ENCODE measurements around the gene ANKZF1.

ANKZF1 gene

DNA sequence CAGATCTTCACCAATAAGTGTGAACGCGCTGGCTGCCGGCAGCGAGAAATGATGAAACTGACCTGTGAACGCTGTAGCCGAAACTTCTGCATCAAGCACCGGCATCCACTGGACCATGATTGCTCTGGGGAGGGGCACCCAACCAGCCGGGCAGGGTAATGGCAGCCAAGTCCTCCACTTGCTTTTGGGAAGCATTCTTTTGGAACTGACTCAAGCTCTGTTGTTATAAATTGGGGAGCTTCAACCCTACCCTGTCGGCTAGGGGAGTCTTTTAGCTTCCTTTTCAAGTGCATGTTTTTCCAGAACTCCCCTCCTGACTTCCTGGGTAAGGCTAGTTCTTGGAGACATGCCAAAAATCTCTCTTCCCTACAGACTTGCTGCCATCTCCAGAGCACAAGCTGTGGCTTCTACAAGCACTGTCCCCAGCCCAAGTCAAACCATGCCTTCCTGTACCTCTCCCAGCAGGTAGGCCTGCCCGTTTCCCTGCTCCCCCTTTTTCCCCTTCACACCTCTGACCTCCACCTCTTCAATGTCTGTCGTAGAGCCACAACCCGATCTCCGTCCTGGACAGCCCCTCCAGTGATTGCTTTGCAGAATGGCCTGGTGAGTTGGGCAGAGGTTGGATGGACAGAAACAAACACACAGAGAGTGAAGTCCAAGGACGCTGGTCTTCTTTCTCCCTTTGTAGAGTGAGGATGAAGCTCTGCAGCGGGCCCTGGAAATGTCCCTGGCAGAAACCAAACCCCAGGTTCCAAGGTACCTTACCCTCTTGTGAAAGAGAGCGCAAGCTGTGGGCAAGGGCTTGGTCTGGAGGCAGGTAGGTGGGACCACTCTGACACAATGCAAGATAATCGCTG lies 21.5 kb upstream of the ANKZF1 start:
- no peak for DNase-seq

DNA sequence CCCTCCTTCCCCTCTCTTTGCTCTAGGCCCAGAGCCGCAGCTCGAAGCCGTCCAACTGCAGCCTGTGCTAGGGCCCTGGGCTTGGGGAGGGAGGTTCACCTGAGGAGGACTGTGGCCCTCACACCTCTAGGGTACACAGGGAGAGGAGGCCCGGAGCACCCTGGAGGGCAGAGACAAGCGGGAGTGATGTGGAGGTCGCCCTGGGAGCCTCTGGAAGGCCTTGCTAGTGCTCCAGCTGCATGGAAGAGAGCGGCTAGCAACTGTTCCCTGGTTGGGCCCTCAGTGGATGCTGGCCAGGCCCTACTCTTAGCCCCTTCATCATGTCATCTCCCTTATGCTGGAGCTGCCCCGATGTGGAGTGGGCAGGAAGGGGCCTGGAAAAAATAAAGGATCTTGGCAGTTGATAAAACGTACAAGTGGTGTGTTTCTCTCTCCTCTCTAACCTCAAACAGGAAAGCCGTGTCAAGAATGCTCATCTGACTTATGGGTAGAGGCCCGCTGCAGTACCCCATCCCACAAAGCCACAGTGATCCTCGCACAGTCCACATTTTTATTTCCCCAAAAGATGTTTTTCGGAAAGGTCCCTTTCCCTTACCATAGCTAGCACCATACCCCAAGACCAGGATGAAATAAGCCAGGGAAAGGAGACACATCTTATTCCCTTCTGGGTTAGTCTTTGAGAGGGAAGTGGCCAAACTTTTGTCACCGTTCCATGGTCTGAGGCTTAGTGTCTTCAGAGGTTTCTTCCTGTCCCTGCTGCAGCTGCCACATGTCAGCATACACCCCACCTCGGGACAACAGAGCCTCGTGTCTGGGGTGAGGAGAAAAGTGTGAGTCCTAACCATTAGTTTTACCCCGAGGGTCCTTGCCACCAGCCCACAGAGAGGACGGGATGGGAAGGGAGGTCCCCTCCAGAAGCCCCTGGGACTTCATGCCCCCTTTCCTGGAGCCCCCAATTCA lies 20.1 kb upstream of the ANKZF1 start:
- DNase-seq = no peak

DNA sequence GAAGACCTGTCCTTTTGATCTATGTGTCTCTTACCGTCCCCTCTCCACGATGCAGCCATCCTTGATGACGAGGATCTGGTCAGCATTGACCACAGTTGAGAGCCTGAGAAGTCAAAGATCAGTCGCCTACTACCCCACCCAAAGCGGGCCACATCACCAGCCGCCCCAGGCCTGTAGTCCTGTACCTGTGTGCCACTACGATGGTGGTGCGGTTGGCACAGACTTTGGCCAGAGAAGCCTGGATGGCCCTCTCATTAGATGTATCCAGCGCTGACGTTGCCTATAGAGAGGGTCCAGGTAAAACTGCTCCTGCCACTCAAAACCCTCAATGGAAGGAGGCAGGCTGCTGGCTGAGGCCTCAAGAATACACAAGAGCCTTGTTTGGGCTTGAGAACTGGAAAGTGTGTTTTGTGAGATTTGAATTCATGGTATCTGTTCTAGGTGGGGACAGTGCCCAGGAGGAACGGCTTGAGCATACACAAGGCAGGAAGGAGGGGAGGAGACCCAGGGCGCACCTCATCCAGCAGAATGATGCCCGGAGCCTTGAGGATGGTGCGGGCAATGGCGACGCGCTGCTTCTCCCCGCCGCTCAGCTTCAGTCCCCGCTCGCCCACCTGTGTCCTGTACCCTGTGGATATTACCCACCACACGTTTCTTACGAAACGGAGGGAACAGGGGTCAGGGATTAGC lies 19.3 kb upstream of the ANKZF1 start:
- no peak for DNase-seq

GRCh38 chr2:219210886-219211362 lies 18.7 kb upstream of the ANKZF1 start:
- no peak for DNase-seq

GRCh38 chr2:219213026-219213415 lies 16.6 kb upstream of the ANKZF1 start:
- no peak for DNase-seq

DNA sequence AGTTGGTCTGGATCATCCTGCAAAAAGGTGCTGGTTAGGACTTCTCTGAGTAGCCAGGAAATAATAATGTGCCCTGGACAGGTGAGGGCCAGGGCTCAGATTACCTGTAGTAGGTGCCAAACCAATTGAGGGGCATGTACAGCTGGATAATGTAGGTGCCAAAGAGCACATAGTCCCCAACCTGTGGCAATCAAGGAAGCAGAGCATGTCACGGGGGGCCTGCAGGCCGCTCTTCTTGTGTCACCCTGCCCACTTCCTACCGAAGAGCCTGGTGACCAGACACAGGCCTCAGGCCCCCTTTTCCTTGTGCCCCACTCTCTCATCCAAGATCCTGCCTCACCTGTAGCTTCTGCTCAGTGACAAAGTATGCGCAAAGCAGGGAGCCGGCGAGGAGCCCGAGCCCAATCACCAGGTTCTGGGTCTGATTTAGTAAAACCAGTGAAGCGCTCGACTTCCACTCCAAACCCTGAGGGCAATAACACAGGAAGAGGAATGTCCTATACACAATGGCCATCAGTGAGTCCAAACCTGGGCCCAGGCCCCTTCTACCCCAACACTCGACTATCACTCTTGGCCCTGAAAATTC lies 16.0 kb upstream of the ANKZF1 start:
- DNase-seq = no peak

GRCh38 chr2:219214141-219214540 lies 15.5 kb upstream of the ANKZF1 start:
- DNase-seq = no peak

DNA sequence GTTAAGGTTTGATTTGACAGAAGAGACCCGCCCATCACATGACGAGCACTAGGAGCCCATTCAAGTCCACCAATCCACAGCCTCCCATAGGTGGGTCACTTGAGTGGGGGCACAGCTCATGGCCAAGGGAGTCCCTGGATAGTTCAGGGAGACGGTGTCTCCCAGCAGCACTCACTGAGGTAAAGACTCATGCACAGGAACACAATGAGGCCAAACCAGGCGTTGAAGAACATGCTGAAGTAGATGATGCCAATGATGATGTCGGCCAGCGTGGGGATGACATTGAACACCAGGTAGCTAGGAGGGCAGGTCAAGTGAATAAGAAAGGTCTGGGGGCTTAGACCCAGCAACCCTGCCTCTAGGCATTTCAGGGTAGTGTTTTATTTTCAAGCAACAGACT lies 14.8 kb upstream of the ANKZF1 start:
- DNase-seq = no peak

DNA sequence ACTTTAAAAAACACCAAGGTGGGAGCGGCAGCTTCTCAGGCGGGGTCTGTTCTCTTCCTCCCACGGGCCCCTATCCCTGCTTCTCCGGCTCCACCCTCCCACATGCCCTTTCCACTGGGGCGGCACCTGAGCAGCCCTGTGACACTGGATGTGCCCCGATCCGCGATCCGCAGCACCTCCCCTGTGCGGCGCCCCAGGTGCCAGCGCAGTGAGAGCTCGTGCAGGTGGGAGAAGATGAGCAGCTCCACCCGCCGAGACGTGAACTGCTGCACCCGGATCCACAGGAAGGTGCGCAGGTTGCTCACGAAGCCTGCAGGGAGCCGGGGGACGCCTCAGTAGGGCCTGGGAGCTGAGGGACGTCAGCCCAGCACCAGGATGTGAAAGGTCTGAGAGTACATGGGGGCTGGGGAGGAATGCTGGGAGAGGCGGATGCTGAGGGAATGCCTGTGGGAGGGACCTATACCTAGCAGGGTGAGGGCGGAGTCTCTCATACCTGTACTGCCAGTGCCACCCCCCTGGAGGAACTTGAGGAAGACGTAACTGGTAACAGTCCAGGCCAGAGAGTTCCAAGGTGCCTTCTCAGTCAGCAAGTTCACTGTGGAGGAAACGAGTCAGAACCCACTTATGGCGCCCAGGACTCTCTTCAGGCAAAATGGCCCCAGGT lies 13.6 kb upstream of the ANKZF1 start:
- no peak for DNase-seq

DNA sequence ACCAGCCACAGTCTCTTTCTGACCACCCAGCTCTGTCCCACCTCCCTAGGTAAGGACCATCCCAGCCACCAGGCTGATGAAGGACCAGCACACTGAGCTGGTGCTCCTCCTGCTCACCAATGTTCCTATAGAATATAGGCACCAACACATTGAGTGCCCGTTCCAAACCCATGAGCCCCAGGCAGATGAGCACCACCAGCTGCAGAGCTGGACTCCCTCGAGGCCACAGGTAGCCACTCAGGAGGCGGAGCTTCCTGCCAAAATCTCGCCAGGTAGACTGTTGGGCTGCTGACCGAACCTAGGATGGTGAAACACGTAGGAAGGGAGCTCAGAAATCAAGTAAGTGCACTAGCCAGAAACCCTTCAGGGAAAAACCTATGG lies 13.1 kb upstream of the ANKZF1 start:
- no peak for DNase-seq

DNA sequence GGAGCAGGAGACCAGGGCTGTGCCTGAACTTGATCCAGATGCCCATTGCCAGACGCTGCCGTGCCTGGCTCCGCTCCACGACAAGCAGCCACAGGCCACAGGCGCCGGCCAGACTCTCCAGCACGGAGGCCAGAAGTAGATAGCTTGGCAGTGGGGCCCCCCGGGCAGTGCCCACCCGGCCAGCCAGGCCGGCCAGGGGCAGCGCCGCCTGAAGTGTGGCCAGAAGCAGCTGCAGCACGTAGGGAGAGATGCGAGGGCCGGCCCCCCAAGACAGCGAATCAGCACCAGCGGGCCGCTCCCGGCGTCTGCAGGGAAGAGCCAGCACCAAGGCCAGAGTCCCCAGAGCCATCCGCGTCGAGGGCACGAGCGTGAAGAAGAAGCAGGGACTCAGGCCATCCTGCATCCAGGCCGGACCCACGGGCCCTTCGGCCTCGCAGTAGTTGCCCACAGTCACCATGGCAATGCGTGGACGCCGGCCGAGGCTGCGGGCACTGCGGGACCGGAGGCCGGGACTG lies 11.3 kb upstream of the ANKZF1 start:
- no peak for DNase-seq

- DNase-seq = peak; percentile 87
Observed at GRCh38 chr2:219218732-219219701, 10.6 kb upstream of the ANKZF1 start, which contains the start of gene ABCB6. Gene ABCB6 (minus strand): TSS chr2:219218958. CDS start chr2:219218673, 285 bp downstream.

GRCh38 chr2:219219784-219220532 lies 9.6 kb upstream of the ANKZF1 start:
- no peak for DNase-seq

DNA sequence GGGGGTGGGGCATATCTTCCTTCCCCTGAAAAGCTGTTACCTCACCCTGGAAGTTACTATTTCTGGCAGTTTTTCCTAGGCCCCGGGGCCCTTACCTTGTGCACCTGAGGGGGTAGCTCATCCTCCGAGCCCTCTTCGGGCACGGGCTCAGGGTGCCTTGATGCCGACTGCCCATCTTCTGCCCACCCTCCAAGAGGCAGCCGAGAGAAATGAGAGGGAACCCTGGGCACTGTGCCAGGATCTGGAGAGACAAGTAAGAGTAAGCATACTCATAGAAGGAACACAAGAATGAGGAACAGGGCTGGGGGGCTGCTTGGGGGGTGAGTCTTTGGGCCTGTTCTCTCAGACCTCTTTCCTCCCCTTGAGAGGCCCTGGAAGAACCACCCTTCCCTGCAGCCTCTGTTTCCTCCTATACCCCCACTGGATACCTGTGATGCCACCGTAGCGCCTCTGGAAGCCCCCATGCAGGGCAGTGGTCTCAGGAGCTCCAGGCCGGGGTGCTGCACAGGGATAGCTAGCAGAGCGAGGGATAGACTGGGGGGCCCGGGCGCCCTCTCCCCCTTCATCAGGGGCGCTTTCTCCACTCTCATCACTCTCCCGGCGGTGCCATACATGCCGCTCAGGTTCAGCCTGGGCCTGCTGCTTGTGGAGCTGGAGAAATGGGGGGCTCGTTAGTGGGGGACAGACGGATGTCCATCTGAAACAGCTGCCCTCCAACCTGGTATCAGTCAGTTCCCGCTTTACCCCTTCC lies 8.8 kb upstream of the ANKZF1 start:
- DNase-seq = no peak

DNA sequence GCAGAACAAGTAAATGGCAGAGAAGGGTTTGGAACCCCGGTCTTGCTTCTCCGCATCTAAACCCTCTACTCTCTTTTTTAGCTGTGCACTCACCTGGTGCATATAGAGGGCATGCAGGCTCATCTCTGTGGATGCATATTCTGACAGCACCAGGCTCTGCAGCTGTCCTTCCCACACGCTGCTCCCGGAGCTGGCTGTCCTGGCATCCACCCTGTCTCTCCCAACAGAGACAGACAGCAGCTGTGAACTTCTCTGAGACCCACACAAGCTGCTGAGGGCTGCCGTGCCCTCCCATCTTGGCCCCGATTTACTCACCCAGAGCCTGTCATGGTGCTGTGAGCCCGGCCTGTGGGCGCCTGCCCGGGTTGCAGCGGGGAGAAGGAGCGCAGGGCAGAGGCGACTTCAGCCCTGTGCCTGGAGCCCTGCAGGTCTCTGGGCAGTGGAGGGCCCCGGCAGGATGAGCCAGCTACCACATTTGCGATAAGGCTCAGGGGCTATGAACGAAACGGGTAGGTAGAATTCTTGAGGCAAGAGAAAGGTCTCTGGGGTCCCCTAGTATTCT lies 7.6 kb upstream of the ANKZF1 start:
- DNase-seq = no peak

DNA sequence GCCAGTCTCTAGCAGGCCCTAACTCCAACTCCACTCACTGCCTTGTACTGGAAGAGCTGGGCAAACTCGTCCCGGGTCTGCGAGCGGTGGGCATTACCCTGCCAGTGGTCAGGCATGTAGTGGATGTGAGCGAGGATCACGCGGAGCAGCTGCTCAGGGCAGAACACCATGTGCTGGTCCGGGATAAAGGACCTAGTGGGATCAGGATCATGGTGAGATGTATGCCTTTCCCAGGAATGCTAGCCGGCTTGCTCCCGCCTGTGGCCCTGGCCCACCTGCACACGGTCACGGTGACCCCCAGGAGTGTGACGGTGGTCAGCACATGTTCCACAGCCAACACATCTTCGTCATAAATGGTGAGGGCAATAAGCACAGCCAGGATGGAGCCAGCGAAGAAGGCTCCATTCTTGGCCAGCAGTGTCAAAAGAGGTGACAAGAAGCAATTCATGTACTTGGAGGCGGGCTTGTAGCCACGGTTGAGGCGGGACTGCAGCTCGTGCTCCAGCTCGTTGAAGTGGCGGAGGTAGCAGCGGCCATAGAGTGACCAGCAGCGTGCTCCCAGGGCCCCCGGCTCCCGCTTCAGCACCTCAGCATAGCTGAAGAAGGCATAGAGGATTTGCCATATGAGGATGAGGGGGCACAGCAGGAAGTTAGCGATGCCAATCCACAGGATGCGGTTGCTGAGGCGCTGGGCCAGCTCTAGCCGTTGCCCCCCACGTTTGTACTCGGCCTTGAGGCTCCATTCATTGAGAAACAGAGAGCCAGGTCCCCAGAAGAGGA lies 5.6 kb upstream of the ANKZF1 start:
- DNase-seq = no peak

DNA sequence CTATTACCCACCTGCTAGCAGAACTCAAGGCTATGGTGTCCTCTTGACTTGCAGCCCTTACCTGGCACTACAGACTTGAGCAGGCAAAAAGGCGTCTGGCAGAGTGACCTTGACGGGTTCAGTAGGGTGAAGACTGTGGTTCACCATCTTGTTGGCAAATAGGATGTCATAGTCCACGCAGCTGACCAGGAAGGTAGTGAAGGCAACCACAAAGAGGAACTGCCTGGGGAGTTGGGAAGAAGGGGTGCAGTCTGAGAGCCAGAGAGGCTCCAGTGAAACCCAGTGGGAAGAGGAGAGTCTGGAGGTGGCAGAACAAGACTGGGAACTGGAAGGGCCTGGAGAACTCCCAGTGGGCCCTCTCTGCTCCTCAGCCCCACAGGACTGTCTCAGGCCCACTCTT lies 4.3 kb upstream of the ANKZF1 start:
- DNase-seq = no peak
